ENCODE data around the gene ETV7.

The ETV7 gene

DNA sequence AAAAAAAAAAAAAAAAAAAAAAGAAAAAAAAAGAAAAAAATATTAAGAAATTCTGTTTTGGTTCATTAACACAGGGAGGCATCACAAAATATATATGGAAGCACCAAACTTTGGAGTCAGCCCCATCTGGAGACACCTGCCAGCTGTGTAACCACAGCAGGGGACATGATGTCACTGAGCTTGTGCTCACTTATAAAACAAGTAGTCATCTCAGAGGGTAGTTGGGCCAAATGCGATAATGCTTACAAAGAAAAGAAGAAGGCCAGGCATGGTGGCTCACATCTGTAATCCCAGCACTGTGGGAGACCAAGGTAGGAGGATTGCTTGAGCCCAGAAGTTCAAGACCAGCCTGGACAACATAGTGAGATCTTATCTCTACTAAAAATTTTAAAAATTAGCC lies 49.7 kb downstream of the ETV7 start:
- DNase-seq = no peak

GRCh38 chr6:36336779-36337241 lies 50.7 kb downstream of the ETV7 start, which contains the start of gene BNIP5:
Gene BNIP5, minus strand, starts transcription at chr6:36336888. Its CDS starts 6,198 bp downstream, at chr6:36330690.
- no peak for DNase-seq

DNA sequence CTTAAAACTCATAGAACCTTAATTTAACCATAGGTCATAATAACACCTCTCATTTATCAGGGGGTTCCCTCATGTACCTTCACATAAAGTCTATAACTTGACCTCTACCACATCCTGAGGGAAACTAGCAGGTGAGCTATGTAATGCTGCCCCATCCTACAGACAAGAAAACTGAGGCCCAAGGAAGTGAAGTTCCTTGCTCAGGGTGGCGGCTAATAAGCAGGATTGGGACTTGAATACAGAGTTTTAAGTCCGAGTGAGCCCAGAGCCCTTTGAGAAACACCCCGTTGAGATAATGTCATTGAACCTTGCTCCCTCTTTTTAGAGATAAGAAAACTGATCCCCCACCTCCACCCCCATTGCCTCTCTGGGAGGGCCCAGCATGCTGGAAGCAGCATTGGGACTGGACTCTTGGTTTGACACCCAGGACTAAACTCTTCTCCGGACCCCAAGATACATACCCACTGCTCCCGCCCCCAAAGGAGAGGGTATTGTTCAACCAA lies 51.2 kb downstream of the ETV7 start:
- DNase-seq = no peak

DNA sequence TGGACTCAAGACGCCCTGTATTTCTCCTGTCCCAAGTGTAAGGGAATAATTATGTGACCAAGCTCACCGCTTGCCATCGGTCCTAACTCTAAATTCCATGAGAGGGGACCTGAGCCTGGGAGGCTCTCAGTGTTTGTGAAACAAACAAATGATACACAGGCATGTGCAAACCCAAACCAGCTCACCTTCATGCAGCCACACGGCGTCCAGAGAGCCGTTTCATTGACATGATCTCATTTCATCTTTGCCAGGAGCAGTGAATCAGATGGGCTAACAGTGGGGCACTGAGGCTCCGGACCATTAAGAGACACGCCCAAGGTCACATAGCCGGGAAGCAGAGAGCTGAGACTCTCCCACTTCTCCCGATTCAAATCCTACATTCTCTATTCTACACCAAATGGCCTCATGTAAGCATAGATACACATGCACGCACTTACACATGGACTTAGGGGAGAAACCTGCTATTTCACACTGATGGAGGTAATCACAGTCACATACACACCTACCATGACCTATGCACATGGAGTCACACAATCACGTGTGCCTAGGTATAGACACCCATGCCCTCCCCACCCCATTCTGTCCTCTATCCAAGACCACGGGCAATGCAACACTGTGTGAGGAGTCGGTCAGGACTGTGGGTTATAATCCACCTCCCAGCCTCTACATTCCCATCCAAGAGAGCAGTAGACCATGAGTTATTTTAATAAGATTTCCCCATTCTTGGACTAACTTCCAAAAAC lies 51.8 kb downstream of the ETV7 start:
- no peak for DNase-seq

DNA sequence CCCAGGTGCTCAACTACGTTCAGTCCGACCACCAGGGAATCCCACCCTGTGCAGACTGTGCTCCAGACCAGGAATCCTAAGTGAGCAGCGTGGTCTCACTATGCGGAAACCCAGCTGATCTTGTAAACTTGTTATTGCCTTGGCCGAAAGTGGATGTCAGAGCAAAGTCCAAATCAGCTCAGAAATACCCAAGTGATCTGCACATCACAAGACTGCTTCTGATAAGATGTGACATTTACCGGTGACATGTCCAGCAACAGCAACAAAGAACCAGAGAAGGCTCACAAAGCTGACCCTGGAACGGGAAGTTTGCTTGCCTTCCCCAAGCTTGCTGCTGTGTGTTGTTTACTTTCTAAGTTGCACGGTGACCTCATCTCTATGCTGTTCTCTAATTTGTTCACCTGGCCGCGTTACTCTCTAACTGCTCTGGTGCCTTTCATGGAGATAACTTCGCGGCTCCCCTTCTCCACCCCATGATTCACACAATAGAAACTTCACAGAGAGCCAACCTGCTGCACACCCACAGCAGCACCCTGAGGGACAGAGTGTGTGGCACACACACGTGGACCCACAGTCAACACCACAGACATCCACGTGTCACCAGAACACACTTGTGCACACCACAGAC lies 52.5 kb downstream of the ETV7 start:
- DNase-seq = no peak

GRCh38 chr6:36333931-36334725 lies 53.3 kb downstream of the ETV7 start:
- DNase-seq = no peak

DNA sequence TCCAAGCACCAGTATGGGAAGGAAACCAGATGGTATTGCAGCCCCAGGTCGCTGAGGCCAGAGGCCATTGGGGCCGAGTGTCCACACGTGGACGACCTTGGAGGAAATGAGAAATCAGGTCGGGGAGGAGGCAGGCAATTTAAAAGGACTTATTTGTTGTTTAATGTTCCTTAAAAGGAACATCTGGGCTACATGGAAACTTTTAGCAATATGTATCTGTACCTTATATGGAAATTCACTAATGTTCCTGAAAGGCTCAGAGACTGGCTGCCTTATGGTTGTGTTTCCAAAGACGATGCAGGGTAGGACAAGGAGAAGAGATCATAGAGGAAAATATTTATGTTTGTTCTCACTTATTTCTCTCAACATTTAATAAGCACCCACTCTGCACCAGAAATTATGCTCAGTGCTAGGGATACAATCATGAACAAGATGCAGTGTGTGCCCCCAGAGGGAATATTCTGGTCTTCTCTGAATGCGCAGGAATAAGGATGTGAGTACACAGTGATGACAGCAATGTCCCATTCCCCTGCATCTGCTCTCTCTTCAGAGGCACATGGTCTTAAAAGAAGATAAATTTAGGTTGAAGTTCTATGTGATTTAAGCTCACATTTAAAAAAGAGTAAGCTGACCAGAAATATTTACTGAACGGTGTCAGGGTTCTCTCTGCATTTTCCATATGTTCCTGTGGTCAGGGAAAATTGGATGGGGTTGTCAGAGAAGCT lies 54.1 kb downstream of the ETV7 start:
- DNase-seq = no peak

DNA sequence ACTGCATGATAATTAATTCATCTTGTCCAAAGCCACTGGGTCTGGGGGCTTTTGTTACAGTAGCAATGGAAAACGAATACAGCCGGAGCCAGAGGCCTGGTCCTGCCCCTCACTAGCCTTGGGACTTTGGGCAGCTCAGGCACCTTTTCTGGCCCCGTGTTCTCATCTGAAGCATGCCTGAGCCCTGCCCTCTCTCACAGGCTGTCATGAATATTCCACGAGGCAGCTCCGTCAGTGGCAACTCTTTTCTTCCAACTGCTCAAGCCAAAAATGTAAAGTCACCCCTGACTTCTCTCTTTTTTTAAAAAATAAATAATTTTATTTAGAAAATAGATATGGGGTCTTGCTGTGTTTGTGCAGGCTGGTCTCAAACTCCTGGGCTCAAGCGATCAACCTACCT lies 56.1 kb downstream of the ETV7 start:
- no peak for DNase-seq

- no peak for DNase-seq
Observed at GRCh38 chr6:36330366-36330765, 57.1 kb downstream of the ETV7 start.

GRCh38 chr6:36329798-36330291 lies 57.6 kb downstream of the ETV7 start:
- DNase-seq = no peak

GRCh38 chr6:36328600-36328999 lies 58.9 kb downstream of the ETV7 start:
- DNase-seq = no peak

GRCh38 chr6:36327919-36328236 lies 59.6 kb downstream of the ETV7 start:
- no peak for DNase-seq

DNA sequence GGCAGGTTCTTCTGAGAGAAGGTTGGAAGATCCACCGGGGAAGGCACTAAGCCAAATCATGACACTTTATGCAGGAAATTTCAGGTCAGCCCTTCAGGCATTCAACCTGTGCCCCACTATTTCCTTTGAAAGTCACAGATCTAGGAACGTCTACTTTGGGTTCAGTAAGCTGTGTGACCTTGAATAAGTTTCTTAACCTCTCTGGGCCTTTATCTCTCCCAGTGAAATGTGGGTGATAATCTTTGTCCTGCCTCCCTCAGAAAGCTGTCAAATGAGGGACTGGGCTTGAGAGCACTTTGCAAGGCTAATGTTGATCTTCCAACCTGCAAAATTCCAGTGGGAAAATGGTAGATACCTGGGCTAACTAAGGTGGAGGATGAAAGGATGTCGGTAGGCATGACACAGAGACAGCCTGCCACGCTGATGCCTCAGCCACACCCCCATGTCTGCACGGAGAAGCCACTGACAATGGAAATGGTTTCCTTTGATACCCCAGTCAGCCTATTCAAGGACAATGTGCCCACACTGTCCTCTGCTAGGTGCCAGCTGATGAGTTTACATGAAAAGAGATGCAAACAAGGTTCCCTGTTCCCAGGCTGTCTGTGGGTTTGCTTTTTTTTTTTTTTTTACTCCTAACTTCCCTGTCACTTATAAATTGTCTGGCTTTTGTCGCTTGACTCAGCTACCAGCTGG lies 60.1 kb downstream of the ETV7 start:
- no peak for DNase-seq

DNA sequence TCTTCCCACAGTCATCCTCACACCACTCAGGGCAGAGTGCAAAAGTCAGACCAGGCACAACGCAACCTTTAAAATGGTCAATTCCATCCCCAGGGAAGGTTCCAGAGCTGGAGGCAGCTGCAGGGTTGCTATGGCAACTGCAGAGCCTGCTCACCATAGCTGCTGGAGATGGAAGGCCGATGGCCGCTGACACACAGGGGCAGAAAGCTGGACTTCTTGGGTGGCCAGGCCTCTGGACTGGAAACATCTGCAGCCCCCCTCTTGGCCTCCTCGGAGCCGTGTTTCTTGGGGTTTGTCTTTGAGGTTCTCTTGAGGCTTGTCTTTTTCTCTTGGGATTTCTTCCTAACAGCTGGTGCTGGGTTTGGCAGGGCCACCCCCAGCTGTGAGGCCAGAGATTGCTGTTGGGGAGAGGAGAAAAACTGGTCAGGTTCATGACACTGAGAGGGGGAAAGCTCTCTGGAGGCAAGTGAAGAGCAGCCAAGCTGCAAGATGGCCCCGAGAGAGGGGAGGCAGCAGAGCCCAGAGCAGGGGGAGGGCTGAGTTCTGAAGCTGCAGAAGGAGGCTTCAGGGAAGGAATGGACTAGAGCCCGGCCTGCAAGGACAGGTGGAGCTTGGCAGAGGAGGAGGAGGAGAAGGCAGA lies 61.0 kb downstream of the ETV7 start:
- no peak for DNase-seq

GRCh38 chr6:36324715-36325114 lies 62.8 kb downstream of the ETV7 start:
- no peak for DNase-seq

DNA sequence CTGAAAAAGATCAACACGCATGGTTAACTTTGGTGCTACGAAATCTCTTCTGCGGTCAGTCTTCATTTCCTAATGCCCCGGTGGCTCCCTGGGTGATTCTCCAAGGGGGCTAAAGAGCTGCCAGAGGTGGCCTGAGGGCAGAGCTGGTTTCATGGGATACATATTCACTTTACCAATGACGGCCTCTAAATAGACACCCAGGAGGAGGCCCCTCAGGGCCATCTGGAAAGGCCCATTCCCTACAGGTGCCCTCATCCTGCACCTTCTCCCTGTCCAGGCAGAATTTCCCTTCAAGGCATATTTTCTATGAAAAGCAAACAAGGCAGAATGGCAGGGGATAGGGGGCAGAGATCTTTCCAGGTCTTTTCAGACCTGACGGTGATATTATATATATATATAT lies 63.3 kb downstream of the ETV7 start:
- DNase-seq = no peak

DNA sequence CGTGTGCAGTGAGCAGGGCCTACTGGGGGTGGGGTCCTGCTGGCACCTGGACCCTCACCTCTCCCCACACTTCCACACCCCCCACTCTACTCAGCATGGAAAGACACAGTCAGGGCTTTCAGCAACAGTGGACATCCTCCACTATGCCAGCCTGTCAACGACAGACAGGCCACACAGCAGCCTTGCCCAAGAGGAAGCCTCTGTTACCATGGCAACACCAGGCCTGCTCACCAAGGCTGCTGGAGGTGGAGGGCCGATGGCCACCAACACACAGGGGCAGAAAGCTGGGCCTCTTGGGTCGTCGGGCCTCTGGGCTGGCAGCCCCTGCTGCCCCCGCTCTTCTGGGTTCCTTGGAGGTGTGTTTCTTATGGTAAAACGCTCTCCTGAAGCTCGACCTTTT lies 64.4 kb downstream of the ETV7 start:
- no peak for DNase-seq

DNA sequence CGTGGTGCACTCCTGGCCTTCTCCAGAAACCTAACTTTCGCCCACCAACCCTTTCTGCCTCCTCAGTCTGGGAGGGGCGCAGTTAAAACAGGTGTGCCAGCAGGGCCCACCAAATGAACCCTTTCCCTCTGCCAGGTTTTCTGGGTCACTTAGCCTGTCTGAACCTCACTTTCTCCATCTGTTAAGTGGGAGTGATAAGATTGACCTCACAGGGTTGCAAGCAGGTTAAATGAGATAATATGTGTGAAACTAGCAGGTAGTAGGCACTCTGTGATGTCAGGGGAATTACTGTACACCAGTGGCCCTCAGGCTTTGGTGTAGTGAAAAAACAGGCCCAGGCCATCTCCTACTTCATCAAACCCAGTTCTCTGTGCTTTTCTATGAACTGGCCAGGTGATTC lies 64.9 kb downstream of the ETV7 start:
- no peak for DNase-seq

GRCh38 chr6:36320475-36320874 lies 67.0 kb downstream of the ETV7 start:
- no peak for DNase-seq

- no peak for DNase-seq
Observed at GRCh38 chr6:36319821-36320220, 67.6 kb downstream of the ETV7 start.

- peak; percentile 15 for DNase-seq
Observed at GRCh38 chr6:36319436-36319762, 68.1 kb downstream of the ETV7 start.
